AG20443 (cell line): ENCODE measurements around the gene PCDHGA7.
"Not testable (repeated sequence)": the region's sequence is repeated elsewhere in the genome, so short reads cannot be mapped to it uniquely, and the experiment has no call there.

Source experiments
- DNase-seq: peaks from one replicate; pipeline ENCODE4 v3.0.0; 2012; ENCODE audit warnings: low spot score, mixed read lengths

Gene PCDHGA7

DNA sequence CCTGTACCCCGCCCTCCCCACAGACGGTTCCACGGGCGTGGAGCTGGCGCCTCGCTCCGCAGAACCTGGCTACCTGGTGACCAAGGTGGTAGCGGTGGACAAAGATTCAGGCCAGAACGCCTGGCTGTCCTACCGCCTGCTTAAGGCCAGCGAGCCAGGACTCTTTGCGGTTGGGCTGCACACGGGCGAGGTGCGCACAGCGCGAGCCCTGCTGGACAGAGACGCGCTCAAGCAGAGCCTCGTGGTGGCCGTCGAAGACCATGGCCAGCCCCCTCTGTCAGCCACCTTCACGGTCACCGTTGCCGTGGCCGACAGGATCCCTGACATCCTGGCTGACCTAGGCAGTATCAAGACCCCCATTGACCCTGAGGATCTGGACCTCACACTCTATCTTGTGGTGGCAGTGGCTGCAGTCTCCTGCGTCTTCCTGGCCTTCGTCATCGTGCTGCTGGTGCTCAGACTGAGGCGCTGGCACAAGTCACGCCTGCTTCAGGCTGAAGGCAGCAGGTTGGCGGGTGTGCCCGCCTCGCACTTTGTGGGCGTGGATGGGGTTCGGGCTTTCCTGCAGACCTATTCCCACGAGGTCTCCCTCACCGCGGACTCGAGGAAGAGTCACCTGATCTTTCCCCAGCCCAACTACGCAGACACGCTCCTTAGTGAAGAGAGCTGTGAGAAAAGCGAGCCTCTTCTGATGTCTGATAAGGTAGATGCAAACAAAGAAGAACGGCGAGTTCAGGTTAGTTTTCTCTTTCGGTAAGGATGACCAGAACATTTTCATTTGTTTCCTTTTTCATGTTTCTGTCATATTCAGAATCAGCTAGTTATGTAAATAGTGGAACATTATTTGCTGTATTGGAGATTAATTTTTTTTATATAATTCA, 16.3 kb upstream of the PCDHGA7 start:
- DNase-seq, result no peak

DNA sequence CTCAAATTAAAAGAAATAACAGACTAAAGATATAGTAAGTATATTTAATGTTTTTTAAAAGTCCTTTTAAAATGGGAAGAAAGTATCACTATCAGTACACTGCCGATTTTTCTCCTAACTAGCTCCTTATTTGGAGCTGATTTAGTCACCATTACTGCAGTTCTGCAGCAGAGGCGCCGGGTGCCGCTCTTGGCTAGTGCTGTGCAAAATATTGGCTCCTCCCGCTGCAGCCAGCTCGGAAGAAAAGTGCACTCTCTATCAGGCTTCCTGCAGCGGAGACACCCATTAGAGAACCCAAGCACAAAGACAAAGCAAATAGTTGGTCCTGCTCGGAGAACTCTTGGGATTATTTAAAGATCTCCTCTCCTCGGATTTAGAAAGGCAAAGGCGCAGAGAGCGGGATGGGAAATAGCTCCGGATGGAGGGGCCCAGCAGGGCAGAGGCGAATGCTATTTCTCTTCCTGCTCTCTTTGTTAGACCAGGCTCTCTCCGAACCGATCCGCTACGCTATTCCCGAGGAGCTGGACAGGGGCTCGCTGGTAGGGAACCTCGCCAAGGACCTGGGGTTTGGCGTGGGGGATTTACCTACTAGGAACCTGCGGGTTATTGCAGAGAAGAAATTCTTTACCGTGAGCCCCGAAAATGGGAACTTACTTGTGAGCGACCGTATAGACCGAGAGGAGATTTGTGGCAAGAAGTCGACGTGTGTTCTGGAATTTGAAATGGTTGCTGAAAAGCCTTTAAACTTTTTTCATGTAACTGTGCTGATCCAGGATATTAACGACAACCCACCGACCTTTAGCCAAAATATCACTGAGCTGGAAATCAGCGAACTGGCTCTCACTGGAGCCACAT, 12.3 kb upstream of the PCDHGA7 start, which contains the start of gene PCDHGB3:
Gene PCDHGB3 (plus strand): TSS at position 249 of the 855 bp plus-strand sequence. CDS start 153 bp downstream, at position 402.
- peak; percentile 81 for DNase-seq

DNA sequence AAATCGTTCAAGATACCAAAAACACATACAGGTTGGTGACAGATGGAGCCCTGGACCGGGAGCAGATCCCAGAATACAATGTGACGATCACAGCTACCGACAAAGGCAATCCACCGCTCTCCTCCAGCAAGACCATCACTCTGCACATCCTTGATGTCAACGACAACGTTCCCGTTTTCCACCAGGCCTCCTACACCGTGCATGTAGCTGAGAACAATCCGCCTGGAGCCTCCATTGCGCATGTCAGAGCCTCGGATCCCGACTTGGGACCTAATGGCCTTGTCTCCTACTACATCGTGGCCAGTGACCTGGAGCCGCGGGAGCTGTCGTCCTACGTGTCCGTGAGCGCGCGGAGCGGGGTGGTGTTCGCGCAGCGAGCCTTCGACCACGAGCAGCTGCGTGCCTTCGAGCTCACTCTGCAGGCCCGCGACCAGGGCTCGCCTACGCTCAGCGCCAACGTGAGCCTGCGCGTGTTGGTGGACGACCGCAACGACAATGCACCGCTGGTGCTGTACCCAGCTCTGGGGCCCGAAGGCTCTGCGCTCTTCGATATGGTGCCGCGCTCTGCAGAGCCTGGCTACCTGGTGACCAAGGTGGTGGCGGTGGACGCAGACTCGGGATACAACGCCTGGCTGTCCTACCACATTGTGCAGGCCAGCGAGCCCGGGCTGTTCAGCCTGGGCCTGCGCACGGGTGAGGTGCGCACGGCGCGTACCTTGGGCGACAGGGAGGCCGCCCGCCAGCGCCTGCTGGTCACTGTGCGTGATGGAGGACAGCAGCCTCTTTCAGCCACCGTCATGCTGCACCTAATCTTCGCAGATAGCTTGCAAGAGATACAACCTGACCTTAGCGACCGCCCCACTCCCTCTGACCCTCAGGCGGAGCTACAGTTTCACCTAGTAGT, 10.7 kb upstream of the PCDHGA7 start:
- no peak for DNase-seq

DNA sequence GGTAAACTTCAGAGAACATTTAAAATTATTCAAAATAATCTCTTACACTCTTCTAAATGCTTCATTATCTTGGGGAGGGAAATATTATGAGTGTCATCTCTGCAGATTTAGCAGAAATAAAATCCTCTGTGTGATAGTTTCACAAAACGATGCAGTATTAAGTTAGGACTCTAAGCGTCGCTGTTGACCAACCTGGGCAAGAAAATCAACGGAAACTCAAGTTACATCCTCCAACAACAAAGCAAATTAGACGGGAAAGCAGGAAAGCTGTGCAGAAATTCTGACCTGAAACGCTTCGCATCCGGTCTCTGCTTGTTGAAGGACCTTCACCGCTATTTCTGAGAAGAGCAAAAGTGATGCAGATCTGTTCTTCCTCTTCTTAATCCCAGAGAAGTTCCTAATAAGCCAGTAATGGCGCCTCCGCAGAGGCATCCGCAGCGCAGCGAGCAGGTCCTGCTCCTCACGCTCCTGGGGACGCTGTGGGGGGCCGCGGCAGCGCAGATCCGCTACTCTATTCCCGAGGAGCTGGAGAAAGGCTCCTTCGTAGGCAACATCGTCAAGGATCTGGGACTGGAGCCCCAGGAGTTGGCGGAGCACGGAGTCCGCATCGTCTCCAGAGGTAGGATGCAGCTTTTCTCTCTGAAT, 8.7 kb upstream of the PCDHGA7 start, which contains the start of gene PCDHGA6:
Gene PCDHGA6 (plus strand): TSS at position 219 of the 645 bp plus-strand sequence. CDS start 193 bp downstream, at position 412.
- peak; percentile 29 for DNase-seq

DNA sequence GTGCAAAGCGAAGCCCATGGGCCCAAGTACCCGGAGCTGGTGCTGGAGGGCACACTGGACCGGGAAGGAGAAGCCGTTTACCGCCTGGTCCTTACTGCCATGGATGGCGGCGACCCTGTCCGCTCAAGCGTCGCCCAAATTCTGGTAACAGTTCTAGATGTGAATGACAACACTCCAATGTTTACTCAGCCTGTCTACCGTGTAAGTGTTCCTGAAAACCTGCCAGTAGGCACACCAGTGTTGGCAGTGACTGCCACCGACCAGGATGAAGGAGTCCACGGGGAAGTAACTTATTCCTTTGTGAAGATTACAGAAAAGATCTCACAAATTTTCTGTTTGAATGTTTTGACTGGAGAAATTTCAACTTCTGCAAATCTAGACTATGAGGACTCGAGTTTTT, 7.9 kb upstream of the PCDHGA7 start:
- DNase-seq, result no peak

DNA sequence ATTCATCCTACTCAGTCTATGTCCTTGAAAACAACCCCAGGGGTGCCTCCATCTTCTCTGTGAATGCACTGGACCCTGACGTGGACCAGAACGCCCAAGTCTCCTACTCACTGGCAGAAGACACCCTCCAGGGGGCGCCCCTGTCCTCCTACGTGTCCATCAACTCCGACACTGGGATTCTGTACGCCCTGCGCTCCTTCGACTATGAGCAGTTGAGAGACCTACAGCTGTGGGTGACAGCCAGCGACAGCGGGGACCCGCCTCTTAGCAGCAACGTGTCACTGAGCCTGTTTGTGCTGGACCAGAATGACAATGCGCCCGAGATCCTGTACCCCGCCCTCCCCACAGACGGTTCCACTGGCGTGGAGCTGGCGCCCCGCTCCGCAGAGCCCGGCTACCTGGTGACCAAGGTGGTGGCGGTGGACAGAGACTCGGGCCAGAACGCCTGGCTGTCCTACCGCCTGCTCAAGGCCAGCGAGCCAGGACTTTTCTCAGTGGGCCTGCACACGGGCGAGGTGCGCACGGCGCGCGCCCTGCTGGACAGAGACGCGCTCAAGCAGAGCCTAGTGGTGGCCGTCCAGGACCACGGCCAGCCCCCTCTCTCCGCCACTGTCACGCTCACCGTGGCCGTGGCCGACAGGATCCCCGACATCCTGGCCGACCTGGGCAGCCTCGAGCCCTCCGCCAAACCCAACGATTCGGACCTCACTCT, 6.9 kb upstream of the PCDHGA7 start:
- not testable (repeated sequence) for DNase-seq

DNA sequence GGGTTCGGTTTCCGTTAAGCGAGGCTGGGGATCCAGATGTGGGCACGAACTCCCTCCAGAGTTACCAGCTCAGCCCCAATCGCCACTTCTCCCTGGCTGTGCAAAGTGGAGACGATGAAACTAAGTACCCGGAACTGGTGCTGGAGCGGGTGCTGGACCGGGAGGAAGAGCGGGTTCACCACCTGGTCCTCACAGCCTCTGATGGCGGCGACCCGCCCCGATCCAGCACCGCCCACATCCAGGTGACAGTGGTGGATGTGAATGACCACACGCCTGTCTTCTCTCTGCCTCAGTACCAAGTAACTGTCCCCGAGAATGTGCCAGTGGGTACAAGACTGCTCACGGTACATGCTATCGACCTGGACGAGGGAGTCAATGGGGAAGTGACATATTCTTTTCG, 803 bp downstream of the PCDHGA7 start:
- DNase-seq, result no peak

DNA sequence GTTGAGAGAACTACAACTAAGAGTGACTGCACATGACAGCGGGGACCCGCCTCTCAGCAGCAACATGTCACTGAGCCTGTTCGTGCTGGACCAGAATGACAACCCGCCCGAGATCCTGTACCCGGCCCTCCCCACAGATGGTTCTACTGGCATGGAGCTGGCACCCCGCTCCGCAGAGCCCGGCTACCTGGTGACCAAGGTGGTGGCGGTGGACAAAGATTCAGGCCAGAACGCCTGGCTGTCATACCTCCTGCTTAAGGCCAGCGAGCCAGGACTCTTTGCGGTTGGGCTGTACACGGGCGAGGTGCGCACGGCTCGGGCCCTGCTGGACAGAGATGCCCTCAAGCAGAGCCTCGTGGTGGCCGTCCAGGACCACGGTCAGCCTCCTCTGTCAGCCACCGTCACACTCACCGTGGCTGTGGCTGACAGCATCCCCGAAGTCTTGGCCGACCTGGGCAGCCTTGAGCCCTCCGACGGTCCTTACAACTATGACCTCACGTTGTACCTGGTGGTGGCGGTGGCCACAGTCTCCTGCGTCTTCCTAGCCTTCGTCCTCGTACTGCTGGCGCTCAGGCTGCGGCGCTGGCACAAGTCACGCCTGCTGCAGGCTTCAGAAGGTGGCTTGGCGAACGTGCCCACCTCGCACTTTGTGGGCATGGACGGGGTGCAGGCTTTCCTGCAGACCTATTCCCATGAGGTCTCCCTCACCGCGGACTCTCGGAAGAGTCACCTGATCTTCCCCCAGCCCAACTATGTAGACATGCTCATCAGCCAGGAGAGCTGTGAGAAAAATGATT, 2.1 kb downstream of the PCDHGA7 start:
- no peak for DNase-seq

DNA sequence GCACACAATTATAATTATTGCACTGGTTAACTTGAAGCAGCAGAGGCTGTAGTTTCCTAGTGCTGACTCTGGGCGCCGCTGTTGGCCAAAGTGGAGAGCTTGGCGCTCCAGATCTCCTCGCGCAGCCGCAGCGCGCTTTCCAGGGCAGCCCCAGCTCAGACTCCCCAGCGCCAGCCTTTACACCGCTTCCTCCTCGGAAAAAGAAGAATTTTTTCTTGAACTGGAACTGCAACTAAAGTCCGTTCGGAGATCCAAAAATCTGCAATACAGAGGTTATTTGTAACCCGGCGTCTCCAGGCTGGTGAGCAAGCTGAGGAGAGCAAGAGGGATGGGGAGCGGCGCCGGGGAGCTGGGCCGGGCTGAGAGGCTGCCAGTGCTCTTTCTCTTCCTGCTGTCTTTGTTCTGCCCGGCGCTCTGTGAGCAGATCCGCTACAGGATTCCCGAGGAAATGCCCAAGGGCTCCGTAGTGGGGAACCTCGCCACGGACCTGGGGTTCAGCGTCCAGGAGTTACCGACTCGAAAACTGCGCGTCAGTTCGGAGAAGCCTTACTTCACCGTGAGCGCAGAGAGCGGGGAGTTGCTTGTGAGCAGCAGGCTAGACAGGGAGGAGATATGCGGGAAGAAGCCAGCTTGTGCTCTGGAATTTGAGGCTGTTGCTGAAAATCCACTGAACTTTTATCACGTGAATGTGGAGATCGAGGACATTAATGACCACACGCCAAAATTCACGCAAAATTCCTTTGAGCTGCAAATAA, 5.2 kb downstream of the PCDHGA7 start, which contains the start of gene PCDHGB4:
Gene PCDHGB4 (plus strand): TSS at position 142 of the 755 bp plus-strand sequence. CDS start 187 bp downstream, at position 329.
- DNase-seq, result peak; percentile 62

DNA sequence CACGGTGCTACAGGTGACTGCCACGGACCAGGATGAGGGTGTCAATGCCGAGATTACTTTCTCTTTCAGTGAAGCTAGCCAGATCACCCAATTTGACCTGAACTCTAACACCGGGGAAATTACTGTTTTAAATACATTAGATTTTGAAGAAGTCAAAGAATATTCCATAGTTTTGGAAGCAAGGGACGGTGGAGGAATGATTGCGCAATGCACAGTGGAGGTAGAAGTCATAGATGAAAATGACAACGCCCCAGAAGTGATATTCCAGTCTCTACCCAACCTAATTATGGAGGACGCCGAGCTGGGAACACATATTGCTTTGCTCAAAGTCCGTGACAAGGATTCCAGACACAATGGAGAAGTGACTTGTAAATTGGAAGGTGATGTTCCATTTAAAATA, 6.1 kb downstream of the PCDHGA7 start:
- no peak for DNase-seq

DNA sequence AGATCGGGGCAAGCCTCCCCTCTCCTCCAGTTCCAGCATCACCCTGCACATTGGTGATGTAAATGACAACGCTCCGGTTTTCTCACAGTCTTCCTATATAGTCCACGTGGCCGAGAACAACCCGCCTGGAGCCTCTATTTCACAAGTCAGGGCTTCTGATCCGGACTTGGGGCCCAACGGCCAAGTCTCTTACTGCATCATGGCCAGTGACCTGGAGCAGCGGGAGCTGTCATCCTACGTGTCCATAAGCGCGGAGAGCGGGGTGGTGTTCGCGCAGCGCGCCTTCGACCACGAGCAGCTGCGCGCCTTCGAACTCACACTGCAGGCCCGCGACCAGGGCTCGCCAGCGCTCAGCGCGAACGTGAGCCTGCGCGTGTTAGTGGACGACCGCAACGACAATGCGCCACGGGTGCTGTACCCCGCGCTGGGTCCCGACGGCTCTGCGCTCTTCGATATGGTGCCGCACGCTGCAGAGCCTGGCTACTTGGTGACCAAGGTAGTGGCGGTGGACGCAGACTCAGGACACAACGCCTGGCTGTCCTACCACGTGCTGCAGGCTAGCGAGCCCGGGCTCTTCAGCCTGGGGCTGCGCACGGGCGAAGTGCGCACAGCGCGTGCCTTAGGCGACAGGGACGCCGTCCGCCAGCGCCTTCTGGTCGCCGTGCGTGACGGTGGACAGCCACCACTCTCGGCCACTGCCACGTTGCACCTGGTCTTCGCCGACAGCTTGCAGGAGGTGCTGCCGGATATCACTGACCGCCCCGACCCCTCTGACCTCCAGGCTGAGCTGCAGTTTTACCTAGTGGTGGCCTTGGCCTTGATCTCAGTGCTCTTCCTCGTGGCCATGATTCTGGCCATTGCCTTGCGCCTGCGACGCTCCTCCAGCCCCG, 6.9 kb downstream of the PCDHGA7 start:
- no peak for DNase-seq

DNA sequence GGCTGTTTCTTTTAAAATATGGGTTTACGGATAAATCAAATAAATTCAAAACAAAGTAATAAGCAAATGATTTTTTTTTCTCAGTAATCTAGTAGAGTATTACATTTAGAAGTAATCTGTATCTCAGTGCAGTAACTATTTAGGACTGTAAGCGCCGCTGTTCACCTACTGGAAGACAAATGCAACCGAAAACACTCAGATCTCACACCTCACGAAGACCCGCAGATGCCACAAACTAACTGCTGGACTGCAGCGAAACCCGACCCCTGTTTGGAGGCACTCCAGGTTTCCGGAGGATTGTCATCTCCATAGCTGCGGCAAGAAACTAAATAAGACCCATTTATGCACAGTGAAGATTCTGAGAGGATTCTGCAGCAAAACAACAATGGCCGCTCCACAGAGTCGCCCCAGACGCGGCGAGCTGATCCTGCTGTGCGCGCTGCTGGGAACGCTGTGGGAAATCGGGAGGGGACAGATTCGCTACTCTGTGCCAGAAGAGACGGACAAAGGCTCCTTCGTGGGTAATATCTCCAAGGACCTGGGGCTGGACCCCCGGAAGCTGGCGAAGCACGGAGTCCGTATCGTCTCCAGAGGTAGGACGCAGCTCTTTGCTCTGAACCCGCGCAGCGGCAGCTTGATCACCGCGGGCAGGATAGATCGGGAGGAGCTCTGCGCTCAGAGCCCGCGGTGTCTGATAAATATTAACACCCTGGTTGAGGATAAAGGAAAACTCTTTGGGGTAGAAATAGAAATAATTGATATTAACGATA, 10.1 kb downstream of the PCDHGA7 start, which contains the start of gene PCDHGA8:
Gene PCDHGA8 (plus strand): TSS at position 205 of the 770 bp plus-strand sequence. CDS start 181 bp downstream, at position 386.
- DNase-seq, result no peak

DNA sequence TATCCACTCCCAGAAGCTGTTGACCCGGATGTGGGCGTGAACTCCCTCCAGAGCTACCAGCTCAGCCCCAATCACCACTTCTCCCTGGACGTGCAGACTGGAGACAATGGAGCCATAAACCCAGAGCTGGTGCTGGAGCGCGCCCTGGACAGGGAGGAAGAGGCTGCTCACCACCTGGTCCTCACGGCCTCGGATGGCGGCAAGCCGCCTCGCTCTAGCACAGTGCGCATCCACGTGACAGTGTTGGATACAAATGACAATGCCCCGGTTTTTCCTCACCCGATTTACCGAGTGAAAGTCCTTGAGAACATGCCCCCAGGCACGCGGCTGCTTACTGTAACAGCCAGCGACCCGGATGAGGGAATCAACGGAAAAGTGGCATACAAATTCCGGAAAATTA, 10.7 kb downstream of the PCDHGA7 start:
- DNase-seq, result no peak

DNA sequence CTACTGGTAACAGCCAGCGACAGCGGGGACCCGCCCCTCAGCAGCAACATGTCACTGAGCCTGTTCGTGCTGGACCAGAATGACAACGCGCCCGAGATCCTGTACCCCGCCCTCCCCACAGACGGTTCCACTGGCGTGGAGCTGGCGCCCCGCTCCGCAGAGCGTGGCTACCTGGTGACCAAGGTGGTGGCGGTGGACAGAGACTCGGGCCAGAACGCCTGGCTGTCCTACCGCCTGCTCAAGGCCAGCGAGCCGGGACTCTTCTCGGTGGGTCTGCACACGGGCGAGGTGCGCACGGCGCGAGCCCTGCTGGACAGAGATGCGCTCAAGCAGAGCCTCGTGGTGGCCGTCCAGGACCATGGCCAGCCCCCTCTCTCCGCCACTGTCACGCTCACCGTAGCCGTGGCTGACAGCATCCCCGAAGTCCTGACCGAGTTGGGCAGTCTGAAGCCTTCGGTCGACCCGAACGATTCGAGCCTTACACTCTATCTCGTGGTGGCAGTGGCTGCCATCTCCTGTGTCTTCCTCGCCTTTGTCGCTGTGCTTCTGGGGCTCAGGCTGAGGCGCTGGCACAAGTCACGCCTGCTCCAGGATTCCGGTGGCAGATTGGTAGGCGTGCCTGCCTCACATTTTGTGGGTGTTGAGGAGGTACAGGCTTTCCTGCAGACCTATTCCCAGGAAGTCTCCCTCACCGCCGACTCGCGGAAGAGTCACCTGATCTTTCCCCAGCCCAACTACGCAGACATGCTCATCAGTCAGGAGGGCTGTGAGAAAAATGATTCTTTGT, 12.1 kb downstream of the PCDHGA7 start:
- DNase-seq, result not testable (repeated sequence)

DNA sequence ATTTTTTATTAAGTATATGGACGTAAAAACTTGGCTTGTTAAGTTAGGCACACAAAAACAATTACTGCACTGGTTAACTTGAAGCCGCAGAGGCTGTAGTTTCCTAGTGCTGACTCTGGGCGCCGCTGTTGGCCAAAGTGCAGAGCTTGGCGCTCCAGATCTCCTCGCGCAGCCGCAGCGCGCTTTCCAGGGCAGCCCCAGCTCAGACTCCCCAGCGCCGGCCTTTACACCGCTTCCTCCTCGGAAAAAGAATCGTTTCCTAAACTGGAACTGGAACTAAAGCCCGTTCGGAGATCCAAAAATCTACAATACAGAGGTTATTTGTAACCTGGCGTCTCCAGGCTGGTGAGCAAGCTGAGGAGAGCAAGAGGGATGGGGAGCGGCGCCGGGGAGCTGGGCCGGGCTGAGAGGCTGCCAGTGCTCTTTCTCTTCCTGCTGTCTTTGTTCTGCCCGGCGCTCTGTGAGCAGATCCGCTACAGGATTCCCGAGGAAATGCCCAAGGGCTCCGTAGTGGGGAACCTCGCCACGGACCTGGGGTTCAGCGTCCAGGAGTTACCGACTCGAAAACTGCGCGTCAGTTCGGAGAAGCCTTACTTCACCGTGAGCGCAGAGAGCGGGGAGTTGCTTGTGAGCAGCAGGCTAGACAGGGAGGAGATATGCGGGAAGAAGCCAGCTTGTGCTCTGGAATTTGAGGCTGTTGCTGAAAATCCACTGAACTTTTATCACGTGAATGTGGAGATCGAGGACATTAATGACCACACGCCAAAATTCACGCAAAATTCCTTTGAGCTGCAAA, 15.4 kb downstream of the PCDHGA7 start, which contains the start of gene PCDHGB5:
Gene PCDHGB5 (plus strand): TSS at position 192 of the 796 bp plus-strand sequence. CDS start 181 bp downstream, at position 373.
- DNase-seq, result peak; percentile 46
